Globus pallidus (tissue), 1 donor: ENCODE measurements around the gene TMEM89.

Source experiments
- DNase-seq: peaks from one replicate; pipeline ENCODE4 v3.0.0-alpha.2; 2015; ENCODE audit warnings: low spot score

The TMEM89 gene

GRCh38 chr3:48621461-48621869 lies at the start of gene TMEM89:
TMEM89 (minus strand) TSS chr3:48621769; CDS start chr3:48621756, 13 bp downstream.
- DNase-seq, result no peak

- DNase-seq, result no peak
Measured at GRCh38 chr3:48664929-48665328, 43.4 kb upstream of the TMEM89 start.

DNA sequence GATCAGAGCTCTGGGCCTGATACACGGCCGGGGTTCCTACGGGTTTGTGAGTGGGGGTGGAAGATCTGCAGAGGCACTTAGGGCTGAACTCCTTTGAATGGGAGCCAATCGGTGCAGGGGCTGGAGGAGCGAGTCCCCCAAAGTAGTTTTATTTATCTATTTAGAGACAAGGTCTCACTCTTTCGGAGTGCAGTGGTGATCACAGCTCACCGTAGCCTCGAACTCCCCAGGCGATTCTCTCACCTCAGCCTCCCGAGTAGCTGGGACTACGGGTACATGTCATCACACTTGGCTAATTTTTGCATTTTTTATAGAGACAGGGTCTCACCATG lies 42.7 kb upstream of the TMEM89 start:
- DNase-seq, result no peak

GRCh38 chr3:48663489-48664312 lies 42.1 kb upstream of the TMEM89 start:
- peak; percentile 97 for DNase-seq

- DNase-seq, result peak; percentile 80
Measured at GRCh38 chr3:48662753-48663488, 41.4 kb upstream of the TMEM89 start, which contains the start of gene CELSR3. CELSR3 (minus strand) TSS chr3:48662886; CDS start chr3:48662634, 252 bp downstream.

GRCh38 chr3:48662145-48662752 lies 40.7 kb upstream of the TMEM89 start:
- no peak for DNase-seq

DNA sequence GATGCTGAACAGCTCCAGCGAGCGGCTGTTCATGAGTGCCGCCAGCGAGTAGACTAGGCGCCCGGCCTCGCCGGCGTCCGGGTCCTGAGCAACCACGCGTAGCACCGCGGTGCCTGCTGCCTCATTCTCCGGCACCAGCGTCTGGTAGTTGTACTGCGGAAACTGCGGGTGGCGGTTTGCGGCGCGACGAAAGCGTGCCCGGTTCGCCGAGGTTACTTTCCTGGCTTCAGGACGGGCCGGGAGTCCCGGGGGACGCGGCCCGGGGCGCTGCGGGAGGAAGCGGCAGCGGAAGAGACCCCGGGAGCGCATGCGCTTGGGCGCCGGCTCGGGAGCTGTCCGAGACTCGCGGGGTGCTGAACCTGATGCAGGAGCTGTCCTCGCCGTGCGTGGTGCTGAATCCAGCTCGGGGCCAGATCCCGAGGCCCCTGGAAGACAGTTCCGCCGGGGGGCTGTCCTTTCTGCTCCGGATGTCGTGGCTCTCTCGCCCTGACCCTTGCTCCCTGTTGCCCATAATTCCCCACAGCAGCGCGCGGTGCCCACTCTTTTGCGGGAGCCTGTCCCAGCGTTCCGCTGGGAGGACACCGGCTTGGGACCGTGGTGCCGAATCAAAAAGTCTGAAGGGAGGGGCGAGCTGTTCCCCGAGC lies 40.1 kb upstream of the TMEM89 start:
- peak; percentile 45 for DNase-seq

DNA sequence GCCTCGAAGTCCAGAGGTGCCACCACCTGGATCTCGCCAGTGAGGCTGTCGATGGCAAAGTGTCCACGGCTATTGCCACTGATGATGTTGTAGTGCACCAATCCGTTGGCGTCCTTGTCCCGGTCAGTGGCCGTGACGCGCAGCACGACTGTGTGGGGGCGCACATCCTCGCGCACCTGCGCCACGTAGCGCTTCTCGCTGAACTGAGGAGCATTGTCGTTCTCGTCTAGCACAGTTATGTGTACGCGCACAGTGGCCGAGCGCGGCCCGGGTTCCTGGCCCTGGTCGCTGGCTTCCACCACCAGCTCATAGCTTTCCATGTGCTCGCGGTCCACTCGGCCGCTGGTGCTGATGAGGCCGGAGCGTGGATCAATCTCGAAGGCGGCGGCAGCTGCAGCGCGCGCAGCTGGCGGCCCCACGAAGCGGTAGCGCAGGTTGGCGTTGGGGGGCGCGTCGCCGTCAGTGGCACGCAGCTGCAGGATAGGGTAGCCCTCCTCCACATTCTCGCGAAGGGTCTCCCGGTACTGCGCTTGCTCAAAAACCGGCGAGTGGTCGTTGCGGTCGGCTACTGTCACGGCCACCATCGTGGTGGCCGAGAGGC lies 39.3 kb upstream of the TMEM89 start:
- DNase-seq, result no peak

DNA sequence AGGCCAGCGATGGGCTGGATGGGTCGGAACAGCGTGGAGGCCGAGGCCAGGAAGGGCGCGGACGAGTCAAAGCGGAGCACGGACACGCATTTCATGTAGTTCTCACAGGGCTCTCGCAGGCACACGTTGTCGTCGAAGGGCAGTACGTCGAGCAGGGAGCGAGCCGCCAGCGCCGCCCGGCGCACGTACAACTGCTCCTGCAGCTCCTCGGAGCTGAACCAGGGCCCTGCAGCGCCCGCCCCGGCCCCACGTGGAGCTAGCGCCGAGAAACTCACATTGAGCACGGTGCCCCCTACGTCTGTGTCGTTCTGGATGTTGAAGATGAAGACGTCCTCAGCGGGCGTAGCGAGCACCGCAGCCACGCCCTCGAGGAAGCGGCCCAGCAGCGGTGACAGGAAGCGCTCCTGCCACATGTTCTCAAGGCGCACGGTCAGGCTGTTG lies 35.3 kb upstream of the TMEM89 start:
- DNase-seq, result no peak

- peak; percentile 36 for DNase-seq
Measured at GRCh38 chr3:48656061-48656840, 34.7 kb upstream of the TMEM89 start.

GRCh38 chr3:48655606-48656005 lies 34.0 kb upstream of the TMEM89 start:
- DNase-seq, result no peak

GRCh38 chr3:48655063-48655462 lies 33.5 kb upstream of the TMEM89 start:
- DNase-seq, result no peak

- DNase-seq, result no peak
Measured at GRCh38 chr3:48652923-48653715, 31.6 kb upstream of the TMEM89 start.

DNA sequence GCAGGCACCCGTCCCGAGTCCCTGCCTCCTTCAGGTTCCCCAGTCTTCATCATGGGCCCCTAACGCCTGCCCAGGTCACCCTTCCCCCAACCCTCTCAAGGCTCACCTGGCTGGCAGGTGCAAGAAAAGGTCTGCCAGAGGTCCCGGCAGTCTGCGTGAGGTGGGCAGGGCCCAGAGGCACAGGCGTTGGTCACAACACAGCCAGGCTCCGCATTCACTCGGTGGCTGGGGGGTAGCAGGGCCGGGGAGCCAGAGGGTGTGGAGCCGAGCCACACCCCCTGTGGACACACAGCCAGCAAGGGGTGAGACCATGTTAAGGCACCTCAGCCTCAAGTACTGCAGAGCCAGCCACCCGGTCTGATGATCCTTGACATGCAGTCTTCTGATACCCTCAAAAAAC lies 30.2 kb upstream of the TMEM89 start:
- no peak for DNase-seq

GRCh38 chr3:48650723-48651122 lies 29.2 kb upstream of the TMEM89 start:
- DNase-seq, result no peak

DNA sequence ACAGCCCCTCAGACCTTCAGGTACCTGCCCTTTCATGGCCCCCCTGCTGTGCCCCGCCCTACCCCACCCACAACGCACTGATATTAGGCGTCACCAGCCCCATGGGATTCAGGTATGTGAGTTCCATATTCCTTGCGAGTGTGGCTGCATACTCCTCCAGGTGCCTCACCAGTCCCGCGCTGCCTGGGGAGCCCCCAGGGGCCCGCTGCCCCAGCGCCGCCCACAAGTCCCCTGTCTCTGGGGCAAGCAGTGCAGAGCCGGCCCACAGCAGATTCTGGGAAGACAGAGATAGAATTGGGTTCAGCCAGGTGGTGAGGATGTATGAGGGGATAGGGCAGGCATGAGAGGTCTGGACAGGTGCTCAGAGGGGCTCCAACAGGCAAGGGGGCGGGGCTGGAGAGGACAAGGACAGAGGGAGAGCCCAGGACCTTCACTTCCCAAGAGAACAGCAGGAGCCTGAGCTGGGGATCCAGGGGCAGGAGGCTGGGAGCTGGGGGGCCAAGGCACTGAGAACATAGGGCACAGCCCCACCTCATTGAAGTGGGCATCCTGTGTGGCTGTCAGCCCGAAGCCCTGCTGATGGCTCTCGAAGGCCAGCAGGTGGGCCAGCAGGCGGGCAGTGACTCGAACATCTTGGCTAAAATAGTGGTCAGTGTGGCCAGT lies 26.8 kb upstream of the TMEM89 start:
- no peak for DNase-seq

DNA sequence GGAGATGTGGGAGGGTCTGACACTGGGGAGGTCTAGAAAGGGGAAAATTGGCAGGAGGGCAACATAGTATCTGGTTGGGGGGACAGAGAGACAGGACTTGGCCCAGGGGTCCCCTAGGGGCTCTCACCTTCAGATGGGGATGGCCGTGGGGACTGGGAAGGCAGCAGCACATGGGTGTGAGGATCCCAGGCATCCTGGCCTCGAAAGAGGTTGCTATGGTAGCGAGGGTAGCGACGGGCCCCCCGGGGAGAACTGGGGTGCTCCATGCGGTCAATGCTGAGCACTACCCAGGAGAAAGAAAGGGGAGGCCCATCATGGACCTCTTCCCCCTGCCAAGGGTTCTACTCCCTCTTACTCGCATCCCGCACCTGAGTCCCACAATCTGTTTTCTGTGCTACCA lies 26.1 kb upstream of the TMEM89 start:
- no peak for DNase-seq

DNA sequence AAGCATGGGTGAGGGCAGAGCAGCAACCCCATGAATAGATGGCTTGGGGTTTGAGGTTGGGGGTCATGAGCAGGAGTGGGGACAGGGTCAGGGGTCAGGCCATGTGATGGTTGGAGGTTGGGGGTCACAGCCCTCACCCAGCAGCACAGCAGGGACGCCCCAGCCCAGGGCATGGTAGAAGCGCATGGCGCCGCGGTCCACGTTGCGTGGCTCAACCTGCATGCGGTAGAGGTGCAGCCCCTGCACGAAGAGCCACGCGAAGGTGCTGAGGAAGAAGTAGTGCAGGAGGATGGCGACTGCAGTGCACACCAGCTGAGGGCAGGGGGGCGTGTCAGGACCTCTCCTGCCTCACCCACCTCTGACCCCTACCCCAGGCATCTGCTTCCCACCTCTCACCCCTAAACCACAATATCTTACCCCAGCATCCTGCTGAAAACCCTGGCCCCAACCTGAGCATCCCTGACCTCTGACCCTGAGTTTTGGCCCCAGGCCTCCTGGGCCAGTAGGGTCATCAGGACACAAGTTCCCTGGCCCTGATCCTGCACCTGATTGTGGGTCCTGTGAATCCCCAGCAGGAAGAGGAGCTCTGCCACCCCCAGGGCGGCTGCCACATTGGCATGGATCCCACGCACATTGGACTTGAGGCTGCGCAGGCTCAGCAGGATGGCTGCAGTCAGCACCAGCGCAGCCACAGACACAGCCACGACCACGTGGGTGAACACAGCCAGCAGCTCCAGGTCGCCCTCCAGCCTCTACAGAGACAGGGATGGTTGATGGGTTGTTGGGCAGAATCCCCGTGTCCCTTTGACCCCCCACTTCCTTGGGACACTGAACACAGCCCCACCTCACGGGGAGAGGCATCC lies 23.6 kb upstream of the TMEM89 start:
- no peak for DNase-seq

DNA sequence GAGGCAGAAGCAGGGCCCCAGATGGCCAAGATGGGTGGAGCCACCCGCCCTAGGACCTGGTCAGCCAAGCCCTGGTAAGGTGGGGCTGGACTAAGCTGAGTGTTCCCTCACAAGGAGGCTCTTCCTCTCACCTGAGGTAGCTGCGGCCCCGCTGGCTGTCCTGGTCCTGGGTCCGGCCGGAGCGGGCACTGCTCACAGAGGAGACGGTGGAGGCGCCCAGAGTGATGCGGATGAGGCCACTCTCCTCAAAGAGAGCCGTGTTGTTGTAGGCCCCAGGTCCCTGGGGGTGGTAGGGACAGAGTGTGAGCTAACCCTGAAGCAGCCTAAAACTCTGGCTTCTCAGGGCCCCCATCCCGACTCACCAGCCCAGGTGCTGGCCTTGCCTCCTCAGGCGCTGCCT lies 21.0 kb upstream of the TMEM89 start:
- DNase-seq, result no peak
